Panc1 (cell line): ENCODE data around the gene F11. TPM values are rescaled to one million over a fixed set of nuclear protein-coding genes. Genes with fewer than 3 reads are reported as not detected.

ENCODE experiments used
- ATAC-seq: fragments of 200-7000 bp; cut with Tn5 transposase; 2 replicates; pipeline ENCODE4 v1.9.1; 2020; ENCODE audit warnings: mild to moderate bottlenecking, moderate library complexity
- BruUV-seq: library from RNA; stranded (reverse); fragments of 400-500 nt; replicated peaks from 2 replicates; lab custom pipeline; 2021; lab: Mats Ljungman, UMichigan
- CTCF ChIA-PET: fragments of 300-600 bp; sonication (Branson Sonifier 250); formaldehyde crosslinking; loops from one replicate; lab custom pipeline; 2022; ENCODE audit warnings: antibody characterized with exemption; lab: Charles Lee
- POLR2A ChIA-PET: fragments of 300-600 bp; sonication (Branson Sonifier 250); formaldehyde crosslinking; loops from one replicate; lab custom pipeline; 2022; ENCODE audit warnings: antibody characterized with exemption; lab: Charles Lee
- DNase-seq: peaks from one replicate; pipeline ENCODE4 v3.0.0-alpha.2; 2010; ENCODE audit warnings: low read depth, low spot score
- H3K27ac ChIP-seq: 2 replicates; pipeline ENCODE4 v1.5.1; 2011; ENCODE audit warnings: mild to moderate bottlenecking, low read length, inconsistent platforms
- H3K27me3 ChIP-seq: fragments of 200-500 bp; sonication (Bioruptor generic); 2 replicates; pipeline ENCODE4 v1.6.0; 2014; ENCODE audit warnings: low read length, inconsistent platforms; ENCODE audit not compliant: control insufficient read depth, insufficient read depth
- H3K36me3 ChIP-seq: fragments of 200-500 bp; sonication (Bioruptor generic); 2 replicates; pipeline ENCODE4 v1.5.1; 2014; ENCODE audit warnings: inconsistent platforms, mild to moderate bottlenecking, low read length, moderate library complexity; ENCODE audit not compliant: control insufficient read depth, insufficient read depth
- H3K4me1 ChIP-seq: 2 replicates; pipeline ENCODE4 v1.5.1; 2011; ENCODE audit warnings: inconsistent platforms, mild to moderate bottlenecking, low read length, moderate library complexity; ENCODE audit not compliant: control insufficient read depth, insufficient read depth
- H3K4me3 ChIP-seq, 2 experiments: 2 replicates each; pipeline ENCODE4 v1.5.1; 2011 to 2012; ENCODE audit warnings: low read depth in 2 of 2, low read length in 2 of 2, mild to moderate bottlenecking in 2 of 2, inconsistent platforms in 1 of 2, moderate library complexity in 1 of 2
- H3K9me3 ChIP-seq: fragments of 200-500 bp; sonication (Bioruptor generic); 2 replicates; pipeline ENCODE4 v1.5.1; 2014; ENCODE audit warnings: low read depth, mild to moderate bottlenecking, inconsistent platforms, low read length, moderate library complexity; ENCODE audit not compliant: control insufficient read depth, insufficient read depth
- CTCF ChIP-seq: fragments of 450-650 bp; IDR thresholded peaks from 2 replicates; pipeline ENCODE4 v1.5.1; 2017; ENCODE audit warnings: mild to moderate bottlenecking
- POLR2AphosphoS5 ChIP-seq: IDR thresholded peaks from 2 replicates; pipeline ENCODE4 v1.6.1; 2012; ENCODE audit warnings: mild to moderate bottlenecking, low read depth, low read length, moderate library complexity
- SIN3A ChIP-seq: IDR thresholded peaks from 2 replicates; pipeline ENCODE4 v1.6.1; 2012; ENCODE audit warnings: low read depth, mild to moderate bottlenecking, low read length, moderate library complexity, borderline replicate concordance; ENCODE audit not compliant: insufficient read depth
- TCF7L2 ChIP-seq: IDR thresholded peaks from 2 replicates; pipeline ENCODE4 v1.6.1; 2011; ENCODE audit warnings: mild to moderate bottlenecking, low read depth, low read length, inconsistent platforms
- in situ Hi-C: cut with HindIII; loops from 2 replicates; pipeline ENCODE4 v1.10.0; 2016; ENCODE audit warnings: low sequenced_read_pairs, low pct_unique_long_range_greater_than_20kb
- intact Hi-C: fragments of 100-400 bp; cut with micrococcal nuclease; formaldehyde crosslinking; loops from one replicate; pipeline ENCODE4 v1.10.0; 2022; ENCODE audit not compliant: unreplicated experiment
- total RNA-seq: library from RNA; stranded (reverse); gene quantifications from one replicate; pipeline ENCODE4 v1.2.1, GENCODE V29; 2021; ENCODE audit not compliant: unreplicated experiment
- TF ChIP-seq, protein P1 (sequence below), 2 experiments: IDR thresholded peaks; 2 replicates each; pipeline ENCODE4 v1.6.1; 2011 to 2012; ENCODE audit warnings: low read depth in 2 of 2, control low read depth in 1 of 2, low read length in 1 of 2, mild to moderate bottlenecking in 1 of 2, moderate library complexity in 1 of 2; ENCODE audit not compliant: insufficient read depth in 1 of 2

Gene F11
- total RNA-seq, 1 experiment from 2014 or later, result not detected

DNA sequence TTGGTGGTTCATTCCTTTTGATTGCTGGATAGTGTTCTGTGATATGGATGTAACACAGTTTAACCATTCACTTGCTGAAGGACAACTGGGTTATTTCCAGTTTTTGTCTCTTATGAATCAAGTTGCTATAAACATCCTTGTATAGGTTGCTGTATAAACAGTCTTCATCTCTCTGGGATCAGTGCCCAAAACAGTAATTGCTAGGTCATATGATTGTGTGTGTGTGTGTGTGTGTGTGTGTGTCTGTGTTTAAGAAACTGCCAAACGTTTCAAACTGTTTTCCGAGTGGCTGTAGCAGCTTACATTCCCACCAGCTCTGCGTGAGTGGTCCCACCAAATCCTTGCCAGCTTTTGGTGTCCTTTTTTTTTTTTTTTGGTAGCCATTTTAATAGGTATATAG, 60.4 kb downstream of the F11 start:
- intact Hi-C loops (no loop called here), in situ Hi-C loops (no loop called here)
- CTCF ChIA-PET, result no interaction called here
- BruUV-seq, result no TSS peak
- H3K27me3 ChIP-seq, result 0 out of 2 replicates have a peak, but pooled peaks cover 3% of the 10 kb centered on the region
- no peak overlapping the region for H3K27ac ChIP-seq
- ATAC-seq, result no peak
- H3K4me1 ChIP-seq, result no peaks in the 10 kb centered on the region
- H3K9me3 ChIP-seq, result peaks cover 3% of the 10 kb centered on the region; the same call in 1 of the 2 replicates
- H3K36me3 ChIP-seq, result no peaks in the 10 kb centered on the region
- H3K4me3 ChIP-seq, result no peak overlapping the region
- no peak for DNase-seq
- no peak for TF ChIP-seq POLR2AphosphoS5
- TF ChIP-seq, protein P1, sequence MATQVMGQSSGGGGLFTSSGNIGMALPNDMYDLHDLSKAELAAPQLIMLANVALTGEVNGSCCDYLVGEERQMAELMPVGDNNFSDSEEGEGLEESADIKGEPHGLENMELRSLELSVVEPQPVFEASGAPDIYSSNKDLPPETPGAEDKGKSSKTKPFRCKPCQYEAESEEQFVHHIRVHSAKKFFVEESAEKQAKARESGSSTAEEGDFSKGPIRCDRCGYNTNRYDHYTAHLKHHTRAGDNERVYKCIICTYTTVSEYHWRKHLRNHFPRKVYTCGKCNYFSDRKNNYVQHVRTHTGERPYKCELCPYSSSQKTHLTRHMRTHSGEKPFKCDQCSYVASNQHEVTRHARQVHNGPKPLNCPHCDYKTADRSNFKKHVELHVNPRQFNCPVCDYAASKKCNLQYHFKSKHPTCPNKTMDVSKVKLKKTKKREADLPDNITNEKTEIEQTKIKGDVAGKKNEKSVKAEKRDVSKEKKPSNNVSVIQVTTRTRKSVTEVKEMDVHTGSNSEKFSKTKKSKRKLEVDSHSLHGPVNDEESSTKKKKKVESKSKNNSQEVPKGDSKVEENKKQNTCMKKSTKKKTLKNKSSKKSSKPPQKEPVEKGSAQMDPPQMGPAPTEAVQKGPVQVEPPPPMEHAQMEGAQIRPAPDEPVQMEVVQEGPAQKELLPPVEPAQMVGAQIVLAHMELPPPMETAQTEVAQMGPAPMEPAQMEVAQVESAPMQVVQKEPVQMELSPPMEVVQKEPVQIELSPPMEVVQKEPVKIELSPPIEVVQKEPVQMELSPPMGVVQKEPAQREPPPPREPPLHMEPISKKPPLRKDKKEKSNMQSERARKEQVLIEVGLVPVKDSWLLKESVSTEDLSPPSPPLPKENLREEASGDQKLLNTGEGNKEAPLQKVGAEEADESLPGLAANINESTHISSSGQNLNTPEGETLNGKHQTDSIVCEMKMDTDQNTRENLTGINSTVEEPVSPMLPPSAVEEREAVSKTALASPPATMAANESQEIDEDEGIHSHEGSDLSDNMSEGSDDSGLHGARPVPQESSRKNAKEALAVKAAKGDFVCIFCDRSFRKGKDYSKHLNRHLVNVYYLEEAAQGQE (IDR thresholded peaks at IDR 0.05; ENCODE audit: insufficient read depth in 1 of 2, low read depth in 2 of 2, low read length in 1 of 2), result no peak
- no peak for TF ChIP-seq TCF7L2
- TF ChIP-seq CTCF, result no peak
- POLR2A ChIA-PET, result no interaction called here

DNA sequence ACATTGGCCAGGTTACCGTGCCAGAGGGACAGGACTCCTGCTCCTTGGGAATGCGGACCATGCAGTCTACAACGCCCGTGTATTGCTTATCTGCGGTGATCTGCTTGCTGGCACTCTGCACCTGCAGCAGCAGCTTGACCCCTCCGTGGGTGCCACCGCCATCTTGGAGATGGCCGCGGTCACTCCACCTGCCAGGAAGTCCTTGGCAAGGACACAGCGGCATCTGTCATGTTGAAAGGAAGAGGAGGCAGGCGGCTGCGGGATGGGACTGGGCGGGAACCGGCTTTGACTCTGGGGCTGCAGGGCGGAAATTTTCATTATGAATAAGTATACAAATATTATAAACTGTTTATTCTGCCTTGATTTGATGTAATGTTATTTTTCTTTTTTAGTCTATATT, 63.4 kb downstream of the F11 start:
- TF ChIP-seq POLR2AphosphoS5 (no peak), TCF7L2 (no peak), SIN3A (no peak), CTCF (no peak)
- TF ChIP-seq, protein P1 (IDR thresholded peaks at IDR 0.05; ENCODE audit: insufficient read depth in 1 of 2, low read depth in 2 of 2, low read length in 1 of 2), result no peak
- H3K27me3 ChIP-seq, result 0 out of 2 replicates have a peak, but pooled peaks cover 3% of the 10 kb centered on the region
- in situ Hi-C loops, result no loop called here
- no peaks in the 10 kb centered on the region for H3K36me3 ChIP-seq
- H3K4me1 ChIP-seq, result no peaks in the 10 kb centered on the region
- H3K9me3 ChIP-seq, result peaks cover 3% of the 10 kb centered on the region; the same call in 1 of the 2 replicates
- no peak overlapping the region for H3K4me3 ChIP-seq
- DNase-seq (no peak), ATAC-seq (no peak)
- CTCF ChIA-PET, result no interaction called here
- no peak overlapping the region for H3K27ac ChIP-seq
- intact Hi-C loops, result no loop called here
- POLR2A ChIA-PET, result no interaction called here
- BruUV-seq, result no TSS peak
